H1 (cell line): Measurements from ENCODE around the gene ABL2. TPM values are rescaled to one million over a fixed set of nuclear protein-coding genes. Genes with fewer than 3 reads are reported as not detected.
A peak's percentile ranks its signal among the peaks of the same experiment; 100 is the strongest.

Experiments used
- ASH2L ChIP-seq: fragments of 200-600, 300-600 bp; sonication (generic); IDR thresholded peaks from one replicate; pipeline ENCODE4 v1.7.1; 2017; ENCODE audit warnings: low read length
- CBX8 ChIP-seq: fragments of 300-800, 300-1000 bp; sonication (generic); IDR thresholded peaks from 2 replicates; pipeline ENCODE4 v1.7.1; 2016; ENCODE audit warnings: low read depth, low read length, borderline replicate concordance
- CEBPB ChIP-seq: IDR thresholded peaks from 2 replicates; pipeline ENCODE4 v1.6.1; 2012; ENCODE audit warnings: low read depth, low read length
- CHD2 ChIP-seq: IDR thresholded peaks from 2 replicates; pipeline ENCODE4 v1.6.1; 2012; ENCODE audit warnings: low read length, improper control_type of control experiment
- EZH2 ChIP-seq: fragments of 200-600 bp; sonication (generic); IDR thresholded peaks from 2 replicates; pipeline ENCODE4 v1.7.1; 2012; ENCODE audit warnings: low read depth, mild to moderate bottlenecking, moderate library complexity, low read length, inconsistent platforms; ENCODE audit not compliant: severe bottlenecking
- FOSL1 ChIP-seq: IDR thresholded peaks from 2 replicates; pipeline ENCODE4 v1.6.1; 2011; ENCODE audit warnings: mild to moderate bottlenecking, low read depth, low read length, moderate library complexity; ENCODE audit not compliant: insufficient read depth
- GABPA ChIP-seq: IDR thresholded peaks from 2 replicates; pipeline ENCODE4 v1.6.1; 2011; ENCODE audit warnings: mild to moderate bottlenecking, low read length, moderate library complexity, borderline replicate concordance; ENCODE audit not compliant: insufficient read depth
- HDAC2 ChIP-seq, 2 experiments: fragments of 300-600 bp in 1 of 2; sonication (generic) in 1 of 2; IDR thresholded peaks; 2 replicates each; pipeline ENCODE4 v1.6.1; 2011 to 2012; ENCODE audit warnings: low read depth in 2 of 2, low read length in 2 of 2, mild to moderate bottlenecking in 2 of 2, moderate library complexity in 2 of 2, borderline replicate concordance in 1 of 2, inconsistent platforms in 1 of 2
- HDAC6 ChIP-seq: IDR thresholded peaks from one replicate; pipeline ENCODE4 v1.7.1; 2012; ENCODE audit warnings: low read depth, mild to moderate bottlenecking, inconsistent platforms, low read length, moderate library complexity
- JUND ChIP-seq: IDR thresholded peaks from 2 replicates; pipeline ENCODE4 v1.6.1; 2011; ENCODE audit warnings: mild to moderate bottlenecking, improper control_type of control experiment, low read length
- KDM1A ChIP-seq: fragments of 200-600, 300-600 bp; sonication (generic); IDR thresholded peaks from 2 replicates; pipeline ENCODE4 v1.7.1; 2016; ENCODE audit warnings: mild to moderate bottlenecking, low read length, borderline replicate concordance
- MAFK ChIP-seq: IDR thresholded peaks from 2 replicates; pipeline ENCODE4 v1.6.1; 2012; ENCODE audit warnings: low read depth, mild to moderate bottlenecking, improper control_type of control experiment, low read length
- NANOG ChIP-seq: IDR thresholded peaks from 2 replicates; pipeline ENCODE4 v1.6.1; 2011; ENCODE audit warnings: low read length, low read depth, mild to moderate bottlenecking, inconsistent platforms; ENCODE audit not compliant: insufficient read depth, poor library complexity, severe bottlenecking
- PHF8 ChIP-seq: fragments of 200-600 bp; sonication (generic); conservative IDR thresholded peaks from 2 replicates; pipeline ENCODE4 v1.7.1; 2012; ENCODE audit warnings: low read depth, mild to moderate bottlenecking, inconsistent platforms, low read length, moderate library complexity
- POLR2A ChIP-seq, 2 experiments: IDR thresholded peaks; 1 replicate in 1 of 2; 2 replicates in 1 of 2; pipeline ENCODE4 v1.6.1; 2011; ENCODE audit warnings: low read depth in 2 of 2, low read length in 2 of 2, mild to moderate bottlenecking in 2 of 2; ENCODE audit errors: control extremely low read depth in 1 of 2
- RXRA ChIP-seq: IDR thresholded peaks from 2 replicates; pipeline ENCODE4 v1.6.1; 2011; ENCODE audit warnings: low read depth, mild to moderate bottlenecking, low read length, moderate library complexity; ENCODE audit not compliant: insufficient read depth
- SIN3A ChIP-seq, 2 experiments: IDR thresholded peaks in 1 of 2; conservative IDR thresholded peaks in 1 of 2; 2 replicates each; pipeline ENCODE4 v1.6.1; 2011 to 2012; ENCODE audit warnings: low read length in 2 of 2, improper control_type of control experiment in 1 of 2, low read depth in 1 of 2, mild to moderate bottlenecking in 1 of 2
- SIRT6 ChIP-seq: IDR thresholded peaks from one replicate; pipeline ENCODE4 v1.7.1; 2012; ENCODE audit warnings: low read length, inconsistent platforms
- SP2 ChIP-seq: IDR thresholded peaks from 2 replicates; pipeline ENCODE4 v1.6.1; 2012; ENCODE audit warnings: mild to moderate bottlenecking, low read length, inconsistent platforms
- TAF7 ChIP-seq: optimal IDR thresholded peaks from 2 replicates; pipeline ENCODE3; 2011; ENCODE audit warnings: low read depth, mild to moderate bottlenecking, inconsistent platforms, low read length, moderate library complexity, borderline replicate concordance
- USF2 ChIP-seq: IDR thresholded peaks from 2 replicates; pipeline ENCODE4 v1.6.1; 2011; ENCODE audit warnings: low read length, improper control_type of control experiment
- ZNF274 ChIP-seq: IDR thresholded peaks from 2 replicates; pipeline ENCODE4 v1.7.0; 2012; ENCODE audit warnings: low read length, borderline replicate concordance; ENCODE audit errors: extremely low read depth
- polyA plus RNA-seq, 7 experiments: library from polyadenylated mRNA; depleted of rRNA in 3 of 7; stranded (reverse) in 5 of 7; unstranded in 2 of 7; fragments of >200 nt in 5 of 7; fragments of 200-250 nt in 2 of 7; gene quantifications; 1 replicate in 5 of 7; 2 replicates in 1 of 7; 4 replicates in 1 of 7; pipeline versions ENCODE4 v1.2.1 to v1.2.3, GENCODE V29; 2011 to 2013; ENCODE audit warnings: missing spikeins in 2 of 7, mixed read lengths in 2 of 7
- total RNA-seq: library from RNA; stranded (reverse); fragmentation: NEBNext Ultra II Directional; extraction: Animal tissue kit (Norgen Biotek cat#: 25700); gene quantifications from 2 replicates; pipeline ENCODE4 v1.2.1, GENCODE V29; 2021

Gene ABL2
- total and polyA plus RNA-seq, 2 of the 8 experiments (the other 6 are each of a cell fraction or from before 2014, with no cell fraction given), result 4.5 to 19.1 TPM

- TF ChIP-seq SIN3A (conservative IDR thresholded peaks at IDR 0.05 in 1 of 2, IDR thresholded peaks at IDR 0.05 in 1 of 2; ENCODE audit: low read depth in 1 of 2, low read length in 2 of 2), result peak; percentile 67; a peak in 1 of 4 replicates
- TF ChIP-seq HDAC2 (IDR thresholded peaks at IDR 0.05; ENCODE audit: borderline replicate concordance in 1 of 2, low read depth in 2 of 2, low read length in 2 of 2), result no peak
- TF ChIP-seq USF2, result no peak
- no peak for TF ChIP-seq MAFK
- no peak for TF ChIP-seq RXRA
- TF ChIP-seq CEBPB, result 0 out of 2 replicates have a peak, but pooled peaks have one; percentile 21
- TF ChIP-seq JUND, result no peak
- no peak for TF ChIP-seq FOSL1
- TF ChIP-seq NANOG, result no peak
- no peak for TF ChIP-seq HDAC6
- TF ChIP-seq ZNF274, result no peak
- TF ChIP-seq PHF8, result no peak
- no peak for TF ChIP-seq KDM1A
- no peak for TF ChIP-seq CBX8
- TF ChIP-seq ASH2L, result no peak
- no peak for TF ChIP-seq SIRT6
- TF ChIP-seq CHD2, result no peak
- TF ChIP-seq SP2, result no peak
- no peak for TF ChIP-seq GABPA
- no peak for TF ChIP-seq TAF7
- TF ChIP-seq POLR2A (IDR thresholded peaks at IDR 0.05; ENCODE audit: control extremely low read depth in 1 of 2, low read depth in 2 of 2, low read length in 2 of 2), result no peak
- no peak for TF ChIP-seq EZH2
Measured at GRCh38 chr1:179105393-179105792, 124.1 kb downstream of the ABL2 start (continued).
